Osteocyte (in vitro differentiated cells): ENCODE measurements around the gene INAFM2. TPM values are rescaled to one million over a fixed set of nuclear protein-coding genes. Genes with fewer than 3 reads are reported as not detected.

Source experiments
- DNase-seq: peaks from one replicate; pipeline ENCODE4 v3.0.0; 2021; ENCODE audit warnings: mixed read lengths; ENCODE audit not compliant: unreplicated experiment; ENCODE audit errors: extremely low spot score
- H3K27ac Mint-ChIP-seq: one replicate; pipeline ENCODE4 v1.8.0; 2021; ENCODE audit warnings: mild to moderate bottlenecking, mixed read lengths; ENCODE audit not compliant: unreplicated experiment
- H3K27me3 Mint-ChIP-seq: one replicate; pipeline ENCODE4 v1.8.0; 2021; ENCODE audit warnings: mixed read lengths; ENCODE audit not compliant: unreplicated experiment
- H3K36me3 Mint-ChIP-seq: one replicate; pipeline ENCODE4 v1.8.0; 2021; ENCODE audit warnings: mixed read lengths; ENCODE audit not compliant: unreplicated experiment
- H3K4me1 Mint-ChIP-seq: one replicate; pipeline ENCODE4 v1.8.0; 2021; ENCODE audit warnings: mixed read lengths; ENCODE audit not compliant: unreplicated experiment
- H3K4me3 Mint-ChIP-seq: one replicate; pipeline ENCODE4 v1.8.0; 2021; ENCODE audit warnings: mild to moderate bottlenecking, moderate library complexity, mixed read lengths; ENCODE audit not compliant: unreplicated experiment
- H3K9me3 Mint-ChIP-seq: one replicate; pipeline ENCODE4 v1.8.0; 2021; ENCODE audit warnings: mixed read lengths; ENCODE audit not compliant: unreplicated experiment
- CTCF ChIP-seq: fragments of 200-600 bp; sonication (generic); IDR thresholded peaks from 2 replicates; pipeline ENCODE4 v1.5.0; 2021; ENCODE audit warnings: antibody characterized with exemption, mild to moderate bottlenecking, moderate library complexity
- total RNA-seq: library from RNA; stranded (reverse); gene quantifications from 2 replicates; pipeline ENCODE4 v1.2.1, GENCODE V29; 2021

The INAFM2 gene
- total RNA-seq, 1 donor from 2014 or later = 69.0 TPM

DNA sequence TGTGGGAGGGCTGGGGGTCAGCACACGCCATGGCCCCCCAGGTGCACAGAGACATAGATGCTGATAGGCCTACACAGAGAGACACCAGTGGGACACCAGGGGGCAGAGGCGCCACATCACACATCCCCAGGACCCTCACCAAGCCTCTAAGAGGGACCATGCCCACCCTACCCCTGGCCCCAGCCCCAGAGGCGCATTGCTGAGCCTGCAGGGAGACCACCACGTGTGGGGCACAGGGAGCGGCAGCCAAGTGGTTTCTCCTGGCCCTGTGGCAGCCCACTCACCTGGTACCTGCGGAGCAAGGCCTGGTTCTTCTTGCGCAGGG is 16.1 kb downstream of the INAFM2 start:
- H3K4me1 Mint-ChIP-seq = peaks cover 90% of the 10 kb centered on the region
- no peak for DNase-seq
- no peaks in the 10 kb centered on the region for H3K27me3 Mint-ChIP-seq
- peak overlapping the region; percentile 68 for H3K4me3 Mint-ChIP-seq
- no peaks in the 10 kb centered on the region for H3K36me3 Mint-ChIP-seq
- H3K27ac Mint-ChIP-seq = peak overlapping the region; percentile 97
- peak; percentile 53 for TF ChIP-seq CTCF
- H3K9me3 Mint-ChIP-seq = no peaks in the 10 kb centered on the region

- DNase-seq = no peak
- Mint-ChIP-seq H3K4me3 (peak overlapping the region; percentile 68), H3K27ac (peak overlapping the region; percentile 97), H3K9me3 (no peaks in the 10 kb centered on the region), H3K27me3 (no peaks in the 10 kb centered on the region), H3K4me1 (peaks cover 86% of the 10 kb centered on the region), H3K36me3 (no peaks in the 10 kb centered on the region)
- TF ChIP-seq CTCF = peak; percentile 11
Observed at GRCh38 chr15:40340038-40340739, 16.7 kb downstream of the INAFM2 start.

- Mint-ChIP-seq H3K27ac (peak within 1 kb of the TSS; percentile 97), H3K4me1 (peaks cover 80% of the 10 kb centered on the region), H3K4me3 (peak within 1 kb of the TSS; percentile 68), H3K36me3 (no peaks in the 10 kb centered on the region), H3K9me3 (no peaks in the 10 kb centered on the region), H3K27me3 (no peaks in the 10 kb centered on the region)
- no peak for TF ChIP-seq CTCF
- peak; percentile 96 for DNase-seq
Observed at GRCh38 chr15:40340740-40341400, 17.4 kb downstream of the INAFM2 start, which contains the start of gene CCDC9B. CCDC9B (minus strand) TSS chr15:40340939; CDS start chr15:40340819, 120 bp downstream.

DNA sequence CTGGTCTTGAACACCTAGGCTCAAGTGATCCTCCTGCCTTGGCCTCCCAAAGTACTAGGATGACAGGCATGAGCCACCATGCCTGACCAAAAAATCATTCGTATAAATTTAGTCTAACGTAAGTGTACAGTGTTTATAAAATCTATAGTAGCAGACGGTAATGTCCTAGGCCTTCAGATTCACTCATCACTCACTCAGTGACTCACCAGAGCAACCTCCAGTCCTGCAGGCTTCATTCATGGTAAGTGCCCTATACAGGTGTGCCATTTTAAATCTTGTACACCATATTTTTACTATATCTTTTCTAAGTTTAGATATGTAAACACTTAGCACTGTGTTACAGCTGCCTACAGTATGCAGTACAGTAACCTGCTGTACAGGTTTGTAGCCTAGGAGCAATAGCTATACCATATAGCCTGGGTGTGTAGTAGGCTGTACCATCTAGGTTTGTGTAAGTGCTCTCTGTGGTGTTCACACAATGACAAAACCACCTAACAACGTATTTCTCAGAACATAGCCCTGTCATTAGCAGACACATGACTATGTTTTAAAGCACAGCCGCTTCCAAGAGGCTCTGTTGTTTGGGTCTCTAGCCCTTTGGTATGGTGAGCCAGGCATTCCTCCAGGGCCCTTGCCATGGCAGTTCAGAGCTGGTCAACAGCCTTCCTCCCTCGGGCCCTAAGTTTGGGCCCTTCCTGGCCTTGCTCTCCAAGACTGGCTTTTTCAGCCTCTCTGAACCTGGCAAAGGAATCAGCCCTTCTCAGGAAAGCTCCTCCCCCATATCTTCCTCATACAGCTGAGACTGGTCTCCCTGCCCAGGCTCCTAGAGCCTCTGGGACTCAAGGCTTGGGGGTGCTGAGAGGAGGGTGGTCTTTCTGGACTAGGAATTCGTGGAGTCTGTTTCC is 19.2 kb downstream of the INAFM2 start:
- H3K36me3 Mint-ChIP-seq = no peaks in the 10 kb centered on the region
- H3K9me3 Mint-ChIP-seq = no peaks in the 10 kb centered on the region
- TF ChIP-seq CTCF = no peak
- H3K4me3 Mint-ChIP-seq = no peak overlapping the region
- peak overlapping the region; percentile 98 for H3K27ac Mint-ChIP-seq
- H3K4me1 Mint-ChIP-seq = peaks cover 66% of the 10 kb centered on the region
- no peak for DNase-seq
- H3K27me3 Mint-ChIP-seq = no peaks in the 10 kb centered on the region
